Measurements from ENCODE around the gene PLCB3.

- TF ChIP-seq CTCF (conservative IDR thresholded peaks at IDR 0.05; ENCODE audit: low read depth in 2 of 2) (peak; percentile 18 to 28; a peak in 3 of 4 replicates), POLR2AphosphoS5 (IDR thresholded peaks at IDR 0.05; ENCODE audit: low read depth) (no peak), EZH2 (IDR thresholded peaks at IDR 0.05; ENCODE audit: low read depth, unreplicated experiment) (no peak), REST (IDR thresholded peaks at IDR 0.05; ENCODE audit: unreplicated experiment) (no peak), ZNF462 (CRISPR knock-in tag; IDR thresholded peaks at IDR 0.05) (no peak), CREB1 (CRISPR knock-in tag; IDR thresholded peaks at IDR 0.05; ENCODE audit: low read depth) (no peak), ZNF331 (CRISPR knock-in tag; IDR thresholded peaks at IDR 0.05; ENCODE audit: low read depth) (no peak), STAT1 (IDR thresholded peaks at IDR 0.05; ENCODE audit: unreplicated experiment) (no peak), JUNB (IDR thresholded peaks at IDR 0.05; ENCODE audit: unreplicated experiment) (no peak)
These were observed 65.5 kb downstream of the PLCB3 start for GRCh38 chr11:64316672-64317324.
